ENCODE data around the gene NCKAP5.

DNA sequence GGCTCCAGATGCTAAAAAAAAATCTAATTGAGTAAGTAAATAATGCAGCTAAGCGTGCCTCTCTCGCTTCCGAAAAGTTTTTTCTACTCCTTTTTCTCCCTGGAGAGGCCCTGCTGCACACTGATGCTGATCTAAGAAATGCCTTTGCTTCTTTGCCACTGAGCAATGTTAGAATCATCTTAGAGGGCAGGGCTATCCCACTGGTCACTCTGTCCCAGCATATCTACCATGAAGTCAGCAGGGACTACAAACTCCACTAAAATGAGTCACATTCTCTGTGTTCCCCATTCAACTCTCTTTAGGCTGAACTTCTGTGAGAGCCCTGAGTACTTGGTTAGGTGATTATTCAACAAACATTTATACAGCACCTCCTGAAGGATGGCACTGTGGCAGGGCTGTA lies 770.7 kb downstream of the NCKAP5 start:
- TF ChIP-seq CTCF (IDR thresholded peaks at IDR 0.05; ENCODE audit: low read length) (no peak), EZH2 (IDR thresholded peaks at IDR 0.05; ENCODE audit: borderline replicate concordance, low read length) (no peak)
